Upper lobe of left lung (tissue), 4 donors: Measurements from ENCODE around the gene CA10.

ENCODE experiments used
- EP300 ChIP-seq, 4 donors: sonication (generic); formaldehyde crosslinking; IDR thresholded peaks; one replicate each; pipeline ENCODE4 v1.5.1; 2017; ENCODE audit warnings: antibody characterized with exemption in 4 of 4, control low read depth in 2 of 4
- POLR2A ChIP-seq, 4 donors: fragments of 450-650 bp; IDR thresholded peaks; one replicate each; pipeline ENCODE4 v1.5.1; 2016 to 2017; ENCODE audit warnings: antibody characterized with exemption in 4 of 4, mild to moderate bottlenecking in 2 of 4
- POLR2AphosphoS5 ChIP-seq, 2 donors: sonication (generic); formaldehyde crosslinking; IDR thresholded peaks; one replicate each; pipeline ENCODE4 v1.5.1; 2017; ENCODE audit warnings: antibody characterized with exemption in 2 of 2
- TF ChIP-seq, protein P1 (sequence below), 6 experiments: fragments of 450-650 bp in 4 of 6; fragments of 200-600 bp in 2 of 6; sonication (generic) in 2 of 6; IDR thresholded peaks; one replicate each; pipeline ENCODE4 v1.5.1; 2016 to 2019; ENCODE audit warnings: antibody characterized with exemption in 6 of 6

- TF ChIP-seq, protein P1, sequence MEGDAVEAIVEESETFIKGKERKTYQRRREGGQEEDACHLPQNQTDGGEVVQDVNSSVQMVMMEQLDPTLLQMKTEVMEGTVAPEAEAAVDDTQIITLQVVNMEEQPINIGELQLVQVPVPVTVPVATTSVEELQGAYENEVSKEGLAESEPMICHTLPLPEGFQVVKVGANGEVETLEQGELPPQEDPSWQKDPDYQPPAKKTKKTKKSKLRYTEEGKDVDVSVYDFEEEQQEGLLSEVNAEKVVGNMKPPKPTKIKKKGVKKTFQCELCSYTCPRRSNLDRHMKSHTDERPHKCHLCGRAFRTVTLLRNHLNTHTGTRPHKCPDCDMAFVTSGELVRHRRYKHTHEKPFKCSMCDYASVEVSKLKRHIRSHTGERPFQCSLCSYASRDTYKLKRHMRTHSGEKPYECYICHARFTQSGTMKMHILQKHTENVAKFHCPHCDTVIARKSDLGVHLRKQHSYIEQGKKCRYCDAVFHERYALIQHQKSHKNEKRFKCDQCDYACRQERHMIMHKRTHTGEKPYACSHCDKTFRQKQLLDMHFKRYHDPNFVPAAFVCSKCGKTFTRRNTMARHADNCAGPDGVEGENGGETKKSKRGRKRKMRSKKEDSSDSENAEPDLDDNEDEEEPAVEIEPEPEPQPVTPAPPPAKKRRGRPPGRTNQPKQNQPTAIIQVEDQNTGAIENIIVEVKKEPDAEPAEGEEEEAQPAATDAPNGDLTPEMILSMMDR (IDR thresholded peaks at IDR 0.05): no peak
- TF ChIP-seq EP300 (IDR thresholded peaks at IDR 0.05): no peak
- no peak for TF ChIP-seq POLR2AphosphoS5 (IDR thresholded peaks at IDR 0.05)
- no peak for TF ChIP-seq POLR2A (IDR thresholded peaks at IDR 0.05)
These were observed 415.9 kb downstream of the CA10 start for GRCh38 chr17:51742571-51742970.
